Panc1 (cell line): Measurements from ENCODE around the gene RNF208. TPM values are rescaled to one million over a fixed set of nuclear protein-coding genes. Genes with fewer than 3 reads are reported as not detected.

ENCODE experiments used
- total RNA-seq: library from RNA; stranded (reverse); gene quantifications from one replicate; pipeline ENCODE4 v1.2.1, GENCODE V29; 2021; ENCODE audit not compliant: unreplicated experiment

Gene RNF208
- total RNA-seq, 1 experiment from 2014 or later = 11.5 TPM

Other genes with a start within 250 kb of the RNF208 start
- gene PTGDS, start 244.7 kb downstream of the RNF208 start, total RNA-seq = 13.7 TPM
- 0.82 TPM for gene LCNL1, start 239.2 kb downstream of the RNF208 start, total RNA-seq
- 64.0 TPM for gene PAXX, start 229.8 kb downstream of the RNF208 start, total RNA-seq
- gene CLIC3, start 225.7 kb downstream of the RNF208 start, total RNA-seq = 6.2 TPM
- gene ABCA2, start 194.0 kb downstream of the RNF208 start, total RNA-seq = 27.0 TPM
- not detected for gene FUT7, start 190.2 kb downstream of the RNF208 start, total RNA-seq
- gene NPDC1, start 176.1 kb downstream of the RNF208 start, total RNA-seq = 43.5 TPM
- gene ENTPD2, start 168.2 kb downstream of the RNF208 start, total RNA-seq = 2.8 TPM
- 18.4 TPM for gene SAPCD2, start 151.7 kb downstream of the RNF208 start, total RNA-seq
- gene UAP1L1, start 144.7 kb downstream of the RNF208 start, total RNA-seq = 23.1 TPM
- gene MAN1B1, start 135.3 kb downstream of the RNF208 start, total RNA-seq = 57.2 TPM
- gene DPP7, start 107.5 kb downstream of the RNF208 start, total RNA-seq = 236 TPM
- 4.9 TPM for gene GRIN1, start 83.1 kb downstream of the RNF208 start, total RNA-seq
- gene LRRC26, start 52.2 kb downstream of the RNF208 start, total RNA-seq = 0.69 TPM
- not detected for gene TMEM210, start 50.2 kb downstream of the RNF208 start, total RNA-seq
- 46.0 TPM for gene ANAPC2, start 33.7 kb downstream of the RNF208 start, total RNA-seq
- gene SSNA1, start 33.6 kb downstream of the RNF208 start, total RNA-seq = 86.9 TPM
- gene TPRN, start 21.5 kb downstream of the RNF208 start, total RNA-seq = 21.7 TPM
- gene TMEM203, start 16.6 kb downstream of the RNF208 start, total RNA-seq = 25.4 TPM
- 15.6 TPM for gene NDOR1, start 16.5 kb downstream of the RNF208 start, total RNA-seq
- 0.67 TPM for gene CYSRT1, start 2.9 kb upstream of the RNF208 start, total RNA-seq
- 0.15 TPM for gene RNF224, start 5.3 kb upstream of the RNF208 start, total RNA-seq
- not detected for gene SLC34A3, start 8.7 kb upstream of the RNF208 start, total RNA-seq
- 265 TPM for gene TUBB4B, start 19.0 kb upstream of the RNF208 start, total RNA-seq
- 0.26 TPM for gene STPG3, start 29.0 kb upstream of the RNF208 start, total RNA-seq
- gene NELFB, start 33.1 kb upstream of the RNF208 start, total RNA-seq = 62.4 TPM
- 37.1 TPM for gene TOR4A, start 55.5 kb upstream of the RNF208 start, total RNA-seq
- gene NRARP, start 80.0 kb upstream of the RNF208 start, total RNA-seq = 16.9 TPM
- gene EXD3, start 200.9 kb upstream of the RNF208 start, total RNA-seq = 9.2 TPM
- gene NOXA1, start 201.2 kb upstream of the RNF208 start, total RNA-seq = 3.7 TPM
- 3.9 TPM for gene ENTPD8, start 219.1 kb upstream of the RNF208 start, total RNA-seq
- gene NSMF, start 237.1 kb upstream of the RNF208 start, total RNA-seq = 40.0 TPM